GM10266 (cell line): Measurements from ENCODE around the gene EPM2AIP1.
"Not testable (repeated sequence)": the region's sequence is repeated elsewhere in the genome, so short reads cannot be mapped to it uniquely, and the experiment has no call there.

Experiments
- DNase-seq: peaks from one replicate; pipeline ENCODE4 v3.0.0; 2012; ENCODE audit errors: extremely low spot score
- CTCF ChIP-seq: IDR thresholded peaks from 2 replicates; pipeline ENCODE4 v1.5.1; 2012; ENCODE audit warnings: mild to moderate bottlenecking, low read depth; ENCODE audit not compliant: control insufficient read depth, insufficient read depth; ENCODE audit errors: missing control alignments

EPM2AIP1 gene

GRCh38 chr3:36960502-36960901 lies 32.4 kb downstream of the EPM2AIP1 start:
- no peak for DNase-seq
- TF ChIP-seq CTCF = no peak

GRCh38 chr3:36959821-36960220 lies 33.1 kb downstream of the EPM2AIP1 start:
- TF ChIP-seq CTCF = no peak
- DNase-seq = no peak

GRCh38 chr3:36957862-36958686 lies 34.9 kb downstream of the EPM2AIP1 start:
- TF ChIP-seq CTCF = no peak
- no peak for DNase-seq

GRCh38 chr3:36957063-36957462 lies 35.9 kb downstream of the EPM2AIP1 start:
- no peak for TF ChIP-seq CTCF
- no peak for DNase-seq

GRCh38 chr3:36956155-36956554 lies 36.8 kb downstream of the EPM2AIP1 start:
- DNase-seq = no peak
- TF ChIP-seq CTCF = no peak

- TF ChIP-seq CTCF = no peak
- no peak for DNase-seq
Observed at GRCh38 chr3:36954452-36955134, 38.3 kb downstream of the EPM2AIP1 start.

GRCh38 chr3:36947814-36948213 lies 45.1 kb downstream of the EPM2AIP1 start:
- not testable (repeated sequence) for DNase-seq
